ENCODE results near the gene HLA-DPB1.

Gene HLA-DPB1

DNA sequence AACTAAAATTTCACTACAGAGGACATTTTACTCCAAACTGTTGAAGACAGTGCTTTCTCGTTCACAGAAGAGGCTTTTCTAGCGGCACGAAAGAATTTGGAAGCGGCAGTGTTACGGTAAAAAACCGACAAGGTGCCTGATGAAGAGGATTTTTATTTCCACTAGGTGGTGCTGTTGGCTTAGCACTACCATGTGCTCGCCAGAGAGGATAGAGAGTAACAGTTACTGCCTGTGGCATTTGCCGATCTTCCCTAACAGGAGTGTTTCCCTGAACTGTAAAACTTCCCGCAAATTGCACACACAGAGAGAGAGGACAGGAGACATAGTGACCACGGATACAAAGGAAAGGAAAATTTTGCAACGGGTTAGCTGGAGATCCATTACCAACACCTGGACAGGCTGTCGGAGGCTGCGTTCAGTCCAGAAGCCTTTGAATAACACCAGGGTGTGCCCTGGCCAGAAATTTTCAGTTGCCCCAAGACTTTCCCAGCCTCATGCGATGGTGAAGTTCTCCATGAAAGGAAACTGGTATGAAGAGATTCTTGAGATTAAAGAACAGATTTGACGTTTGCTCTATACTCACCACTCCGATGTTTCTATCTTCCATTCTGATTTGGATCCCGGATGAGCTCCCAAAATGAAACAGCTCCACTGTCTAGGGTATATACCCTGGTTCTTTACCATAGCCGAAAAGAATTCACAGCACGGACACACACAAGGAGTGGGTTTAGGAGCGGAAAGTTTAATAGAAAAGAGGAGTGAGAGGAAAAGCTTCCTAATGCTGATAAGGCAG, 48.1 kb downstream of the HLA-DPB1 start:
- Histone ChIP-seq H3K4me3 (ENCODE audit: low read length) (no peak overlapping the region), H3K27me3 (ENCODE audit: control insufficient read depth, insufficient read depth, low read length) (peaks cover 60% of the 10 kb centered on the region), H3K9me3 (replicated peaks; ENCODE audit: low read length) (no peaks in the 10 kb centered on the region), H3K4me1 (ENCODE audit: control insufficient read depth, insufficient read depth, low read length) (no peaks in the 10 kb centered on the region), H3K4me2 (ENCODE audit: low read length) (no peak overlapping the region), H3K9ac (ENCODE audit: low read depth, low read length) (no peak overlapping the region), H3K36me3 (ENCODE audit: insufficient read depth, low read length) (no peaks in the 10 kb centered on the region)

DNA sequence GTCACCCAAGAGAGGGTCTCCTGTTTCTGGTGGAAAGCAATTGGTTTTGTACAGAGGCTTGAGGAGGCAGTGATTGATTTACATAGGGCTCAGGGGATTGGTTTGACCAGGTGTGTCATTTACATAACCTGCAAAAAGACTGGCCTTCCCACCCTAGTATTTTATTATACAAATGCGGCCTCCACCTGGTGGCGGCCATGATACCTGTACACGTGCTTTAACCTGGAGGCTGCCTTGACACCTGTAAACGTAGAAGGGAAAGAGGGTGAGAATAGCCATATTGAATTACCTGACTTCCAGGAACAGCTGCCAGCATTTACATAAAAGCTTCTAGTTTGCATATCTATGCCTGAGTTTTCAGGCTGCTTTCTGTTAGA, 48.7 kb downstream of the HLA-DPB1 start:
- Histone ChIP-seq H3K9me3 (replicated peaks; ENCODE audit: low read length) (no peaks in the 10 kb centered on the region), H3K4me2 (ENCODE audit: low read length) (no peak overlapping the region), H3K9ac (ENCODE audit: low read depth, low read length) (no peak overlapping the region), H3K4me3 (ENCODE audit: low read length) (no peak overlapping the region), H3K4me1 (ENCODE audit: control insufficient read depth, insufficient read depth, low read length) (no peaks in the 10 kb centered on the region), H3K36me3 (ENCODE audit: insufficient read depth, low read length) (no peaks in the 10 kb centered on the region), H3K27me3 (ENCODE audit: control insufficient read depth, insufficient read depth, low read length) (peaks cover 60% of the 10 kb centered on the region)

DNA sequence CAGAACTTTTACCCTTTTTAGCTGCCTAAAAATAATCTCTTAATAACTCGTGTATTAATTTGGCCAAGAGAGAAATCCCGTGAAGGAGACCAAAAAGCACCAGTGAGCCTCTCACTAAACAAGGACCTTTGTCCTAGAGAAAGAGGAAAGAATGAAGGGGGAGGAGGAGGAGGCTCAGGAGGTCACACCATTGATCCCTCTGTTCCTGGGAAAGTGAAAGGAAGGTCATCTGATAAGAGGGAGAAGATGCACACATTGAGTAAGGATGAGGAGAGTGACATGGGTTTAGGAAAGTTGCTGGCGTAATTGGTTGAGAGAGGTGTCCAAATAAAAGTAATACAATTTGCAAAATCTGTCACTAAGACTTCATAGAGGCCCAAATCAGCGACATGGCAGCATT, 49.2 kb downstream of the HLA-DPB1 start:
- H3K4me3 ChIP-seq (ENCODE audit: low read length) = no peak overlapping the region
- no peaks in the 10 kb centered on the region for H3K9me3 ChIP-seq (replicated peaks; ENCODE audit: low read length)
- H3K4me1 ChIP-seq (ENCODE audit: control insufficient read depth, insufficient read depth, low read length) = no peaks in the 10 kb centered on the region
- H3K27me3 ChIP-seq (ENCODE audit: control insufficient read depth, insufficient read depth, low read length) = peaks cover 61% of the 10 kb centered on the region
- no peak overlapping the region for H3K9ac ChIP-seq (ENCODE audit: low read depth, low read length)
- no peaks in the 10 kb centered on the region for H3K36me3 ChIP-seq (ENCODE audit: insufficient read depth, low read length)
- H3K4me2 ChIP-seq (ENCODE audit: low read length) = no peak overlapping the region

DNA sequence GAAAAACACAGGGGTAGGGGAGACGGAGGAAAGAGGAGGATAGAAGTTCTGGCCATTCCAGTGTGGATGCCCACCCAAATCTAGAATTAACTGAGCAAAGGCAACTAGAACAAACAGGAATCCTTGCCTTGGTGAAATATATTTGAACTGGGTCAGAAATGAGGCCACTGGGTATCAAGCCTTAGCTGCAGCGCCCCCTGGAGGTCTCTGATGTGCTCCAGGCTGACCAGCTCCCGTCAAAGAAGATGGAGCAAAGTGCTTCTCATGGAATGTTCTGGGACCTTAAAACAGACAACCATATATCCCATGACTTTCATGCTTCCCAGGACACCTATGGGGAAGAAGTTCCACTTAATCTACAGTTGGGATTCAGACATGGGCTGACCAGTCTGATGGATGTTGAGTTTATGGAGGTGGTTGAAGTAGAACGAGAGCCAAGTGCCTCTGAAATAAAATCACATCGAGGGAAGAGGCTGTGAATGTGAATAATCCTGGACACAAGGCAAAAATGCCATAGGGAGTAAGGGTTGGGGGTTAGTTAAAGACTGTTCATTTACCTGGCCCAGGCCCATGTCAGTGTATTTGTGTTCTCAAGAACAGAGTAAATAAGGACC, 50.4 kb downstream of the HLA-DPB1 start:
- H3K9ac ChIP-seq (ENCODE audit: low read depth, low read length) = no peak overlapping the region
- H3K9me3 ChIP-seq (replicated peaks; ENCODE audit: low read length) = no peaks in the 10 kb centered on the region
- H3K4me1 ChIP-seq (ENCODE audit: control insufficient read depth, insufficient read depth, low read length) = no peaks in the 10 kb centered on the region
- H3K36me3 ChIP-seq (ENCODE audit: insufficient read depth, low read length) = no peaks in the 10 kb centered on the region
- H3K4me2 ChIP-seq (ENCODE audit: low read length) = no peak overlapping the region
- H3K27me3 ChIP-seq (ENCODE audit: control insufficient read depth, insufficient read depth, low read length) = peaks cover 61% of the 10 kb centered on the region
- H3K4me3 ChIP-seq (ENCODE audit: low read length) = no peak overlapping the region

DNA sequence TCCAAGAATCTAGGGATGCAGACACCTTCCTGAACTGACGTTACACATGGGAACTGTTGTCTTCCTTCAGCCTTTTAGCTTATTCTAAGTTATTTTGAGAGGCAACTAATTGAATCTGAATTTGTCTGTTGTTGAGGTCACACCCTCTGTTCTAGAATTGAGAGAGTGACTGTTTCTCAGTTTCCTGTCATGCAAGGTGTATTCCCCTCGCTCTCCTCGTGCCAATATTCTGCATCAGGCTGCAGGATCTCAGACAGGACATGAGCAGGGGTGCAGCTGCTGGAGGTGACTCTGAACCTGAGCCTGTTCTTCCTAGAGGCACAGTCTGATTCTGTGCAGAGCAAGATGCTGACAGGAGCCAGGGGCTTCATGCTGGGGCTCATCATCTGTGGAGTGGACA, 52.5 kb downstream of the HLA-DPB1 start:
- Histone ChIP-seq H3K9ac (ENCODE audit: low read depth, low read length) (no peak overlapping the region), H3K9me3 (replicated peaks; ENCODE audit: low read length) (no peaks in the 10 kb centered on the region), H3K4me3 (ENCODE audit: low read length) (no peak overlapping the region), H3K4me1 (ENCODE audit: control insufficient read depth, insufficient read depth, low read length) (no peaks in the 10 kb centered on the region), H3K27me3 (ENCODE audit: control insufficient read depth, insufficient read depth, low read length) (peaks cover 65% of the 10 kb centered on the region), H3K4me2 (ENCODE audit: low read length) (no peak overlapping the region), H3K36me3 (ENCODE audit: insufficient read depth, low read length) (no peaks in the 10 kb centered on the region)

DNA sequence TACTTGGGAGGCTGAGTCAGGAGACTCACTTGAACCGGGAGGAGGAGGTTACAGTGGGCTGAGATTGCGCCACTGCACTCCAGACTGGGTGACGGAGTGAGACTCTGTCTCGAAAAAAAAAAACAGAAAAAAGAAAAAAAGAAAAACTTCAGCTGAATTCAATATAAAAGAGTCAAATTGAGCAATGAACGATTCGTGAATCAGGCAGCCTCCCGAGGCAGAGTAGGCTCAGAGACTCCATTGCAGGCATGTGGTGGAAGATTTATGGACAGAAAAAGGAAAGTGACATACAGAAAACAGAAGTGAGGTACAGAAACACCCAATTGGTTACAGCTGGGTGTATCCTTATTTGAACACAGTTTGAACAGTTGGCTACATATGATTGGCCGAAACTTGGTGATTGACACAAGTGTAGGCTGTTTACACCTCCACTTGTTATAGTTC, 56.3 kb downstream of the HLA-DPB1 start:
- H3K36me3 ChIP-seq (ENCODE audit: insufficient read depth, low read length) = no peaks in the 10 kb centered on the region
- H3K9me3 ChIP-seq (replicated peaks; ENCODE audit: low read length) = no peaks in the 10 kb centered on the region
- H3K4me2 ChIP-seq (ENCODE audit: low read length) = no peak overlapping the region
- H3K27me3 ChIP-seq (ENCODE audit: control insufficient read depth, insufficient read depth, low read length) = peaks cover 60% of the 10 kb centered on the region
- no peaks in the 10 kb centered on the region for H3K4me1 ChIP-seq (ENCODE audit: control insufficient read depth, insufficient read depth, low read length)
- no peak overlapping the region for H3K9ac ChIP-seq (ENCODE audit: low read depth, low read length)
- no peak overlapping the region for H3K4me3 ChIP-seq (ENCODE audit: low read length)

DNA sequence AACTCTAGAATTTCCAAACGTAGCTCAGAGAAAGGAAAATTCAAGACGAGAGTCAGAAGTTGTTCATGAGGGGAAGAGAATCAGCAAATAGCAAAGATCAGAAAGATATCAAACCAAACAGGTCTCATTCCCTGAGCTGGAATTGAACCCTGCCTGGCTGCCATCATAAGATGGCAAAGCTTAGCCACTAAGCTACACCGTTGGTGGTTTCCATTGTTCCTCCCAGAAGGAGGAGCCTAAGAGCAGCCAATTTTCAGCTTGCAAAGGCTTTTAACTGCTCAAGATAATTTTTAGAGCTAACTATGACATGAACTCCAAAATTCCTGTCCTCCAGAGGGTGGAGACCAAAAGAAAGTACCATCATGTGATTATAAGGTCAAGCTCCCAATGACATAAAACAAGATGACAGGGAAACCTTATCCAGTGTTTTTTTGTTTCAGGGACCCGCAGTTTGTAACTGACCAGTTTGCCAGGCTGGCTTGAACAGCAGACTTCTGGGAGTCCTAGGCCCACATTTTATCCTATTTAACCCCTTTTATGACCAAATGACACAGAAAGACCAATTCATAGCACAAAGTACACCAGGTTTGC, 60.6 kb downstream of the HLA-DPB1 start:
- Histone ChIP-seq H3K27me3 (ENCODE audit: control insufficient read depth, insufficient read depth, low read length) (peaks cover 50% of the 10 kb centered on the region), H3K9ac (ENCODE audit: low read depth, low read length) (no peak overlapping the region), H3K4me2 (ENCODE audit: low read length) (no peak overlapping the region), H3K4me1 (ENCODE audit: control insufficient read depth, insufficient read depth, low read length) (no peaks in the 10 kb centered on the region), H3K36me3 (ENCODE audit: insufficient read depth, low read length) (no peaks in the 10 kb centered on the region), H3K4me3 (ENCODE audit: low read length) (no peak overlapping the region), H3K9me3 (replicated peaks; ENCODE audit: low read length) (no peaks in the 10 kb centered on the region)
